ENCODE measurements around the gene MOK. TPM values are rescaled to one million over a fixed set of nuclear protein-coding genes. Genes with fewer than 3 reads are reported as not detected.

Gene MOK
- total RNA-seq, 1 experiment from 2014 or later = 2.8 TPM

GRCh38 chr14:102220031-102220430 is 84.9 kb downstream of the MOK start:
- Histone ChIP-seq H3K23ac (ENCODE audit: insufficient read length, low read depth, low read length) (no peak overlapping the region), H3K4me2 (ENCODE audit: insufficient read depth, insufficient read length, low read length) (no peak overlapping the region), H4K8ac (replicated peaks; ENCODE audit: insufficient read length, low read depth, low read length) (no peak overlapping the region), H2AK5ac (ENCODE audit: insufficient read length, low read length) (no peak overlapping the region), H2BK5ac (ENCODE audit: insufficient read length, low read length) (no peak overlapping the region), H3K4ac (ENCODE audit: low read depth, low read length) (no peak overlapping the region), H3K79me2 (ENCODE audit: insufficient read depth, low read length) (no peaks in the 10 kb centered on the region), H2BK15ac (ENCODE audit: low read depth, low read length) (no peak overlapping the region), H4K5ac (ENCODE audit: insufficient read length, low read depth, low read length) (no peak overlapping the region), H3K56ac (ENCODE audit: insufficient read length, low read depth, low read length) (no peak overlapping the region), H4K20me1 (ENCODE audit: control insufficient read depth, insufficient read depth, insufficient read length) (no peaks in the 10 kb centered on the region), H2BK12ac (ENCODE audit: insufficient read length, low read depth, low read length) (no peak overlapping the region), H4K91ac (ENCODE audit: insufficient read length, low read depth, low read length) (no peak overlapping the region), H3K79me1 (ENCODE audit: insufficient read depth, low read depth, low read length, poor library complexity, severe bottlenecking) (no peaks in the 10 kb centered on the region), H2BK120ac (ENCODE audit: low read depth, low read length, poor library complexity, severe bottlenecking) (no peak overlapping the region), H3K23me2 (ENCODE audit: insufficient read length, low read depth, low read length, poor library complexity, severe bottlenecking) (no peaks in the 10 kb centered on the region), H3K9ac (ENCODE audit: extremely low read depth, insufficient read length, low read length) (no peak overlapping the region), H3K4me1 (ENCODE audit: insufficient read depth, low read length) (no peaks in the 10 kb centered on the region), H3K27ac (ENCODE audit: insufficient read length, low read depth, low read length) (no peak overlapping the region), H3K27me3 (ENCODE audit: insufficient read depth, low read length) (no peaks in the 10 kb centered on the region), H2BK20ac (ENCODE audit: low read depth, low read length, poor library complexity, severe bottlenecking) (no peak overlapping the region), H3K9me3 (ENCODE audit: control insufficient read depth, low read depth, low read length) (no peaks in the 10 kb centered on the region), H3K18ac (ENCODE audit: insufficient read length, low read depth, low read length) (no peak overlapping the region), H3K14ac (ENCODE audit: insufficient read depth, low read length) (no peak overlapping the region; the same call in 1 of the 2 replicates), H3T11ph (ENCODE audit: low read length) (no peak overlapping the region), H2AFZ (ENCODE audit: low read length) (no peak overlapping the region)
- peaks cover 3 to 11% (median 5%) of the 10 kb centered on the region in 3 experiments for H3K36me3 Mint-ChIP-seq (ENCODE audit: insufficient read depth in 1 of 3, low read depth in 3 of 3)
- peaks cover 24 to 27% of the 10 kb centered on the region in 2 experiments for H3K4me1 Mint-ChIP-seq
- no peaks in the 10 kb centered on the region for H3K9me3 Mint-ChIP-seq
- no peak for DNase-seq
- TF ChIP-seq CTCF (conservative IDR thresholded peaks at IDR 0.05) = no peak
- H3K27ac Mint-ChIP-seq = no peak overlapping the region; a peak in 1 of 7 replicates
- WGBS (ENCODE audit: extremely low coverage, insufficient read length, low lambda C conversion rate) = no CpG with 5 or more reads among the region's 12 CpGs
- no peaks in the 10 kb centered on the region; the same call in 1 of the 2 replicates for H3K27me3 Mint-ChIP-seq (ENCODE audit: low read depth)
- no peak overlapping the region for H3K4me3 Mint-ChIP-seq

Data from H9 (cell line).